ENCODE measurements around the gene FAM50B. TPM values are rescaled to one million over a fixed set of nuclear protein-coding genes. Genes with fewer than 3 reads are reported as not detected.

Gene FAM50B
- total and polyA plus RNA-seq, 2 of the 13 experiments (the other 11 are each of a cell fraction or from before 2014, with no cell fraction given), result 0.05 TPM; not detected in 1

GRCh38 chr6:3885262-3886036, 36.3 kb downstream of the FAM50B start (continued):
- TF ChIP-seq, protein P1, sequence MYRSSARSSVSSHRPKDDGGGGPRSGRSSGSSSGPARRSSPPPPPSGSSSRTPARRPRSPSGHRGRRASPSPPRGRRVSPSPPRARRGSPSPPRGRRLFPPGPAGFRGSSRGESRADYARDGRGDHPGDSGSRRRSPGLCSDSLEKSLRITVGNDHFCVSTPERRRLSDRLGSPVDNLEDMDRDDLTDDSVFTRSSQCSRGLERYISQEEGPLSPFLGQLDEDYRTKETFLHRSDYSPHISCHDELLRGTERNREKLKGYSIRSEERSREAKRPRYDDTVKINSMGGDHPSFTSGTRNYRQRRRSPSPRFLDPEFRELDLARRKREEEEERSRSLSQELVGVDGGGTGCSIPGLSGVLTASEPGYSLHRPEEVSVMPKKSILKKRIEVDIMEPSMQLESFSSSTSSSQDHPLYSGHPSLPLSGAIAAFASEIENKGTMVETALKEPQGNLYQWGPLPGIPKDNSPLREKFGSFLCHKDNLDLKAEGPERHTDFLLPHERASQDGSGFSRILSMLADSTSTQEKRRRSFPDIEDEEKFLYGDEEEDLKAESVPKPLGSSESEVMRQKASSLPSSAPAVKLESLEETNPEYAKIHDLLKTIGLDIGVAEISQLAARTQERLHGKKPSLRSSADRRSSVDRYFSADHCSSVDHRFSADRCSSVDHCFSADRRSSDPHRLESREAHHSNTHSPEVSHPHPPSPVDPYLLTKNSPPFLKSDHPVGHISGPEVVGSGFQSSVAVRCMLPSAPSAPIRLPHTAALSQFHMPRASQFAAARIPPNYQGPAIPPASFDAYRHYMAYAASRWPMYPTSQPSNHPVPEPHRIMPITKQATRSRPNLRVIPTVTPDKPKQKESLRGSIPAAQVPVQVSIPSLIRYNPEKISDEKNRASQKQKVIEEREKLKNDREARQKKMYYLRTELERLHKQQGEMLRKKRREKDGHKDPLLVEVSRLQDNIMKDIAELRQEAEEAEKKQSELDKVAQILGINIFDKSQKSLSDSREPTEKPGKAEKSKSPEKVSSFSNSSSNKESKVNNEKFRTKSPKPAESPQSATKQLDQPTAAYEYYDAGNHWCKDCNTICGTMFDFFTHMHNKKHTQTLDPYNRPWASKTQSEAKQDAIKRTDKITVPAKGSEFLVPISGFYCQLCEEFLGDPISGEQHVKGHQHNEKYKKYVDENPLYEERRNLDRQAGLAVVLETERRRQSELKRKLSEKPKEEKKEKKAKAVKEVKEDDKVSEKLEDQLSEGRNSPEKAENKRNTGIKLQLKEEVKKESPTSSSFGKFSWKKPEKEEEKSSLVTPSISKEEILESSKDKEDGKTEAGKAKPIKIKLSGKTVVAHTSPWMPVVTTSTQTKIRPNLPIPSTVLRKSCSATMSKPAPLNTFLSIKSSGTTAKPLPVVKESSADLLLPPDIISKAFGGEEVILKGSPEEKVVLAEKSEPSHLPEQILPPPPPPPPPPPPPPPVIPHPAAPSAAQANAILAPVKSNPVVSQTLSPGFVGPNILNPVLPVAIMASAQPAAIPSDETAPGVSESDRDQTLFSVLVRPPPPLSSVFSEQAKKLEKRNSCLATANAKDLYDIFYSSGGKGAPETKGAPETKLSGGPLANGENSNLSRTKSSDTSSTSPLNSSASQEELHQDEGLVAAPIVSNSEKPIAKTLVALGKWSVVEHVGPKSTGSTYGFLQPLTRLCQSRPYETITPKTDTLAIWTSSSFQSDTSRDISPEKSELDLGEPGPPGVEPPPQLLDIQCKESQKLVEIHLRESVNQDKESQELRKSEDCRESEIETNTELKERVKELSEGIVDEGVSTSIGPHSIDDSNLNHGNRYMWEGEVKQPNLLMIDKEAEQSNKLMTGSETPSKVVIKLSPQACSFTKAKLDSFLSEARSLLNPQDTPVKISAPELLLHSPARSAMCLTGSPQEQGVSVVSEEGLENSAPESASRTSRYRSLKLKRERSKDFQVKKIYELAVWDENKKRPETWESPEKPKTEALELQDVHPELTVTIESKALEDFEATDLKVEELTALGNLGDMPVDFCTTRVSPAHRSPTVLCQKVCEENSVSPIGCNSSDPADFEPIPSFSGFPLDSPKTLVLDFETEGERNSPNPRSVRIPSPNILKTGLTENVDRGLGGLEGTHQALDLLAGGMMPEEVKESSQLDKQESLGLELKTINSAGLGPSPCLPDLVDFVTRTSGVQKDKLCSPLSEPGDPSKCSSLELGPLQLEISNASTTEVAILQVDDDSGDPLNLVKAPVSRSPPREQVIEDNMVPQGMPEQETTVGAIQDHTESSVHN (CRISPR knock-in tag; IDR thresholded peaks at IDR 0.05), result no peak
- TF ChIP-seq RAD51 (IDR thresholded peaks at IDR 0.05; ENCODE audit: borderline replicate concordance), result no peak
- TF ChIP-seq ZFP62 (CRISPR knock-in tag; IDR thresholded peaks at IDR 0.05), result no peak
- no peak for TF ChIP-seq PCBP1 (IDR thresholded peaks at IDR 0.05; ENCODE audit: borderline replicate concordance, low read depth, low read length)
- TF ChIP-seq, protein P2, sequence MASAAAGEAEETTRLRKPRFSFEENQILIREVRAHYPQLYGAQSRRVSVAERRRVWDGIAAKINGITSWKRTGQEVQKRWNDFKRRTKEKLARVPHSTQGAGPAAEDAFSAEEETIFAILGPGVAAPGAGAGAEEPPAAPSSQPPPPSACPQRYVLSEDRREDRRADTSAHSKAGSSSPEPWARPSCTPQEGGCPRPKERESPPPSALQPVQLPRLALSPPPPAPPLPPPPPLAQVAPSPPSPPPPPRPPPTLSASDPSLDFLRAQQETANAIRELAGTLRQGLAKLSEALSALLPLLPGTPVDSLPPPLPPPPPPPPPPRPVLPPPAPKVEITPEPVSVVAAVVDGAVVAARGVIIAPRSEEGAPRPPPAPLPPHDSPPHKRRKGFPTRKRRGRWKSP (CRISPR knock-in tag; IDR thresholded peaks at IDR 0.05), result no peak
- no peak for TF ChIP-seq ZNF780A (CRISPR knock-in tag; IDR thresholded peaks at IDR 0.05)
- TF ChIP-seq, protein P3, sequence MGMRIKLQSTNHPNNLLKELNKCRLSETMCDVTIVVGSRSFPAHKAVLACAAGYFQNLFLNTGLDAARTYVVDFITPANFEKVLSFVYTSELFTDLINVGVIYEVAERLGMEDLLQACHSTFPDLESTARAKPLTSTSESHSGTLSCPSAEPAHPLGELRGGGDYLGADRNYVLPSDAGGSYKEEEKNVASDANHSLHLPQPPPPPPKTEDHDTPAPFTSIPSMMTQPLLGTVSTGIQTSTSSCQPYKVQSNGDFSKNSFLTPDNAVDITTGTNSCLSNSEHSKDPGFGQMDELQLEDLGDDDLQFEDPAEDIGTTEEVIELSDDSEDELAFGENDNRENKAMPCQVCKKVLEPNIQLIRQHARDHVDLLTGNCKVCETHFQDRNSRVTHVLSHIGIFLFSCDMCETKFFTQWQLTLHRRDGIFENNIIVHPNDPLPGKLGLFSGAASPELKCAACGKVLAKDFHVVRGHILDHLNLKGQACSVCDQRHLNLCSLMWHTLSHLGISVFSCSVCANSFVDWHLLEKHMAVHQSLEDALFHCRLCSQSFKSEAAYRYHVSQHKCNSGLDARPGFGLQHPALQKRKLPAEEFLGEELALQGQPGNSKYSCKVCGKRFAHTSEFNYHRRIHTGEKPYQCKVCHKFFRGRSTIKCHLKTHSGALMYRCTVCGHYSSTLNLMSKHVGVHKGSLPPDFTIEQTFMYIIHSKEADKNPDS (CRISPR knock-in tag; IDR thresholded peaks at IDR 0.05), result no peak
- 0 out of 2 replicates have a peak, but pooled peaks have one; percentile 44 for TF ChIP-seq ZXDC (CRISPR knock-in tag; IDR thresholded peaks at IDR 0.05)
- TF ChIP-seq KAT7 (CRISPR knock-in tag; IDR thresholded peaks at IDR 0.05; ENCODE audit: borderline replicate concordance), result no peak
- peak; percentile 45; the same call in 1 of the 2 replicates for TF ChIP-seq SP4 (CRISPR knock-in tag; IDR thresholded peaks at IDR 0.05)
- peak; percentile 55; the same call in 1 of the 2 replicates for TF ChIP-seq KAT8 (CRISPR knock-in tag; IDR thresholded peaks at IDR 0.05)
- no peak for TF ChIP-seq NR3C1 (CRISPR knock-in tag; IDR thresholded peaks at IDR 0.05)
- no peak for TF ChIP-seq JDP2 (CRISPR knock-in tag; IDR thresholded peaks at IDR 0.05; ENCODE audit: borderline replicate concordance)

Data from HepG2 (cell line).